ENCODE results near the gene GCC1.
A peak's percentile ranks its signal among the peaks of the same experiment; 100 is the strongest.
"Not testable (repeated sequence)": the region's sequence is repeated elsewhere in the genome, so short reads cannot be mapped to it uniquely, and the experiment has no call there.

GCC1 gene

GRCh38 chr7:127592550-127592949 is 7.2 kb upstream of the GCC1 start:
- no peak for DNase-seq
- in situ Hi-C loops (cut with MboI; ENCODE audit: low pct_unique_long_range_greater_than_20kb, low sequenced_read_pairs): no loop called here

GRCh38 chr7:127591591-127591990 is 6.2 kb upstream of the GCC1 start:
- in situ Hi-C loops (cut with MboI; ENCODE audit: low pct_unique_long_range_greater_than_20kb, low sequenced_read_pairs): no loop called here
- no peak for DNase-seq

- DNase-seq: no peak
- in situ Hi-C loops (cut with MboI; ENCODE audit: low pct_unique_long_range_greater_than_20kb, low sequenced_read_pairs): no loop called here
Observed at GRCh38 chr7:127591189-127591588, 5.8 kb upstream of the GCC1 start.

- in situ Hi-C loops (cut with MboI; ENCODE audit: low pct_unique_long_range_greater_than_20kb, low sequenced_read_pairs): no loop called here
- DNase-seq: no peak
Observed at GRCh38 chr7:127589896-127590295, 4.5 kb upstream of the GCC1 start.

- in situ Hi-C loops (cut with MboI; ENCODE audit: low pct_unique_long_range_greater_than_20kb, low sequenced_read_pairs): no loop called here
- DNase-seq: peak; percentile 55
Observed at GRCh38 chr7:127588697-127589482, 3.5 kb upstream of the GCC1 start.

- DNase-seq: peak; percentile 43
- in situ Hi-C loops (cut with MboI; ENCODE audit: low pct_unique_long_range_greater_than_20kb, low sequenced_read_pairs): no loop called here
Observed at GRCh38 chr7:127588019-127588696, 2.8 kb upstream of the GCC1 start, which contains the start of gene ARF5. TSS of gene ARF5 (plus strand) at chr7:127588411. CDS start at chr7:127588499, 88 bp downstream.

GRCh38 chr7:127587663-127588018 is 2.2 kb upstream of the GCC1 start:
- DNase-seq: no peak
- in situ Hi-C loops (cut with MboI; ENCODE audit: low pct_unique_long_range_greater_than_20kb, low sequenced_read_pairs): no loop called here

GRCh38 chr7:127586346-127586745 is 950 bp upstream of the GCC1 start:
- in situ Hi-C loops (cut with MboI; ENCODE audit: low pct_unique_long_range_greater_than_20kb, low sequenced_read_pairs): no loop called here
- no peak for DNase-seq

GRCh38 chr7:127584648-127585043 is 750 bp downstream of the GCC1 start:
- no peak for DNase-seq
- in situ Hi-C loops (cut with MboI; ENCODE audit: low pct_unique_long_range_greater_than_20kb, low sequenced_read_pairs): no loop called here

GRCh38 chr7:127582361-127582760 is 3.0 kb downstream of the GCC1 start:
- in situ Hi-C loops (cut with MboI; ENCODE audit: low pct_unique_long_range_greater_than_20kb, low sequenced_read_pairs): no loop called here
- no peak for DNase-seq

GRCh38 chr7:127581716-127582115 is 3.7 kb downstream of the GCC1 start:
- no peak for DNase-seq
- in situ Hi-C loops (cut with MboI; ENCODE audit: low pct_unique_long_range_greater_than_20kb, low sequenced_read_pairs): no loop called here

GRCh38 chr7:127580612-127581011 is 4.8 kb downstream of the GCC1 start:
- DNase-seq: no peak
- in situ Hi-C loops (cut with MboI; ENCODE audit: low pct_unique_long_range_greater_than_20kb, low sequenced_read_pairs): no loop called here

GRCh38 chr7:127578711-127579275 is 6.6 kb downstream of the GCC1 start:
- DNase-seq: no peak
- in situ Hi-C loops (cut with MboI; ENCODE audit: low pct_unique_long_range_greater_than_20kb, low sequenced_read_pairs): no loop called here

GRCh38 chr7:127578036-127578684 is 7.2 kb downstream of the GCC1 start:
- no peak for DNase-seq
- in situ Hi-C loops (cut with MboI; ENCODE audit: low pct_unique_long_range_greater_than_20kb, low sequenced_read_pairs): no loop called here

- DNase-seq: no peak
- in situ Hi-C loops (cut with MboI; ENCODE audit: low pct_unique_long_range_greater_than_20kb, low sequenced_read_pairs): no loop called here
Observed at GRCh38 chr7:127571741-127572505, 13.5 kb downstream of the GCC1 start.

GRCh38 chr7:127568034-127568433 is 17.4 kb downstream of the GCC1 start:
- in situ Hi-C loops (cut with MboI; ENCODE audit: low pct_unique_long_range_greater_than_20kb, low sequenced_read_pairs); DNase-seq: not testable (repeated sequence)

GRCh38 chr7:127566242-127566641 is 19.2 kb downstream of the GCC1 start:
- in situ Hi-C loops (cut with MboI; ENCODE audit: low pct_unique_long_range_greater_than_20kb, low sequenced_read_pairs): no loop called here
- no peak for DNase-seq

- no peak for DNase-seq
- in situ Hi-C loops (cut with MboI; ENCODE audit: low pct_unique_long_range_greater_than_20kb, low sequenced_read_pairs): no loop called here
Observed at GRCh38 chr7:127557803-127558202, 27.6 kb downstream of the GCC1 start.

- in situ Hi-C loops (cut with MboI; ENCODE audit: low pct_unique_long_range_greater_than_20kb, low sequenced_read_pairs): no loop called here
- DNase-seq: no peak
Observed at GRCh38 chr7:127556404-127556803, 29.0 kb downstream of the GCC1 start.
